Measurements from ENCODE around the gene ACAP2. TPM values are rescaled to one million over a fixed set of nuclear protein-coding genes. Genes with fewer than 3 reads are reported as not detected.
"Not testable (repeated sequence)": the region's sequence is repeated elsewhere in the genome, so short reads cannot be mapped to it uniquely, and the experiment has no call there.

The ACAP2 gene
- total RNA-seq, 1 experiment from 2014 or later, result 47.4 TPM

DNA sequence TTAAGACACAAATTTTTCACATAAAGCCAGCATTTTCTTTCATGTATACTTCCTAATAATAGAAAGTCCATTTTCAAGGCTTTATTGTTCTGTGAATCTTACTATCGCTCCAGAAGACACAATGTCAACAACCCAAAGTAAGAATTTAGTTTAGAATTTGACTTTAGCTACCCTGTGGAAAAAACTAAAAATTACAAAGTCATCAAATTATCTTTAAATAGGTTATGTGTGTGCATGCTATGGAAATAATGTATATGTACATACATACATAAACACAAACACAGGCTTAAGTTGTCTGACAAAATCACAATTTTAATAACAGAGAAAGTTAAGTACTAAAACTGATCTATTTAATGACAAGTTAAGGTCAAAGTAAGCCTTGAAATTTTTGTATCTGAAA lies 151.7 kb downstream of the ACAP2 start:
- no peak for DNase-seq (ENCODE audit: low read depth)

GRCh38 chr3:195290643-195291042 lies 152.2 kb downstream of the ACAP2 start:
- not testable (repeated sequence) for DNase-seq (ENCODE audit: low read depth)

DNA sequence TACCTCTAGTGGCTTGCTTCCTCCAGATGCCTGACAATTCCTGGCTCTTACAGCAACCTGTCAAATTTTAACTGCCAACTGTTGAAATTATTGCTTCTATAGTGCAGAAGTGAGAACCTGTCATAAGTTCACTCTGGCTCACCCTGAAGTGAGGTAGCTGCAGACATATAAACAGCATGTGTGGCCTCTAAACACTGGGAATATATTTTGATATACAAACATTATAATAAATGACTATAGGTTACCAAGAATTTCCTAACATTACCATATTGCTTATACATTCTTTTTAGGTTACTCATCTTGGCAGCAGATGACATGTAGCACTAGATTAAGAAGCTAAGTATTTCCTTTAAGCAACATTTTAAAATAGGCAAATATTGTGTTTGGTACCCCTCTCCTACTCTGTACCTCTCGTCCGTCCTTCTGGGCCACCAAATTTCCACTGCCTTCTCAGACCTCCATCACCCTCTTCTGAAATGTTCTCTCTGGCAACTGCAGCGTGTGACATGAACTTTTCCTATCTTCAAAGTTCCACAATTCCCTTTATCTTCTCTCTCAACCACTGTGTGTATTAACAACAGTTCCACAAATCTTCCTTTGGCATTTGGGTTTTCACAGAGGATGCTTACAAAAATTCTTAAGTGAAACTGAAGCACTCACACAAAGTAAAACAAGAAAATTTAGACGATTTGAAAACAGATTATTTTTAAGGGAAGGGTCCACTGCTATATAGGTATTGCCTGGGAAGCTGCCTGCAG lies 156.5 kb downstream of the ACAP2 start:
- no peak for DNase-seq (ENCODE audit: low read depth)

DNA sequence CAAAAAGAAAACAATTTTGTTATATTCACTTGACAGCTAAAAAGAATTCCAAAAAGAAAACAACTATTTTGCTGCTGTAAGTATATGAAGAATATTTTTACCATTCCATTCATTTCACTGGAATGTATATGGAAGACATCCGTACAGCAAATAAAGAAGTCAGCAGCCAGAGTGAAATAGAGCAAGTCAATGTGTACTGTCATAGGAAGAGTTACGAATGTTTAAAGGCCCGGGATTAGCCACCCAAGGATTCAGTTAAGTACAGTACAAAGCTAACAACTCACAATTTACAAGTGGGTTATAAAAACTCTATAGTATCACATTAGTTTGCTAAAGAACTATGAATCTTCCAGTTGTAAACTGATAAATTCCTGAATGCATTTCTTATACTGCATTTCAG lies 157.4 kb downstream of the ACAP2 start:
- no peak for DNase-seq (ENCODE audit: low read depth)

DNA sequence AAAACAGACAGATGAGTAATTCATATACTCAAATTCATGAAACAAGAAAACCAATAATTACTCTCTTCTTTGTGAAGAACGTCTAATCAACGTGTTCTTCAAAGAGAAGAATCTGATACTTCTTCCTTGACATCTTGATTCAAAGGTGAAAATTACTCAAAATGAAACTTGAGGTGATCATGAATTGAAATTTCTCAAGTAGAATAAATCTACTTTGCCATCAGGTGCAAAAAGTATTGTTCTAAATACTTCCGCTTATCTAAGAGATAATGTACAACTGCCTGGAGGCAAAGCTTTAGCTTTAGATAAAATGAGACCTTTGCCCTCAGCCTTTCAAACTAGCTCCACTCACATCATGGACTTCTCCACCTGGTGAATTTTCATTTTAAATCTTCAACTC lies 158.0 kb downstream of the ACAP2 start:
- DNase-seq (ENCODE audit: low read depth), result no peak

- no peak for DNase-seq (ENCODE audit: low read depth)
These were observed 159.9 kb downstream of the ACAP2 start for GRCh38 chr3:195282961-195283360.

DNA sequence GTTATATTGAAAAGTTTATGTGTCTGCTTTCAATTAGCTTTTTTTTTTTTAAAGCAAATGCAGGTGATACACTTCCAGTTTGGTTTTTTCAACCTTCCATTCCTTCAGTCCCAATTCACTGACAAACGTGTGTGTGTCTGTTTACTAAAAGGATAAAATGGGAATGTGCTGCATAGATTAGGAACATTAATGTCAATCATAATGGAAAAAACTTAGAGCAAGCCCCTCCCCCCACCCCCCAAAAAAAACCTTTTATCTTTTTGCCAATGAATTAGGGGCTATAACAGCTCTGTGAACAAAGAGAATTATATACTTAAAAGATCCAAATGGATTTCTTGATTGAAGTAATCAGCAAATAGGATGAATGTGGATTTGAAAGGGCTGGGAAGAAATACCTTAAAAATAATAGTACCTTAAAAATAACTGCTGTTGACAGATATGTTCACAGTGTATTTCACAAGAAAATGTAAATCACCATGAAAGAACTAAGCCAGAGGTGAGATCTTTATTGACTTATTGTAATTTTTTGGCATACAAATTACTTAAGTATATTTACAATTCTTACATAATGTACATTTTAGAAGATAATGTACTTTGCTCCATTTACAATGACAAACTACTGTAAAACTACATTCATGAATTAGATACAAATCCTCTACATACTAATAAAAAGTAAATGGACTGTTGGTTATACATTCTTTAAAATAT lies 168.4 kb downstream of the ACAP2 start:
- no peak for DNase-seq (ENCODE audit: low read depth)

- peak; percentile 94 for DNase-seq (ENCODE audit: low read depth)
These were observed 171.2 kb downstream of the ACAP2 start for GRCh38 chr3:195271410-195272243.

- peak; percentile 96 for DNase-seq (ENCODE audit: low read depth)
These were observed 171.9 kb downstream of the ACAP2 start, which contains the start of gene XXYLT1 for GRCh38 chr3:195270817-195271409. Gene XXYLT1, minus strand, starts transcription at chr3:195271159. Its CDS starts 101 bp downstream, at chr3:195271058.

- DNase-seq (ENCODE audit: low read depth), result peak; percentile 64
These were observed 172.6 kb downstream of the ACAP2 start for GRCh38 chr3:195270079-195270816.

- DNase-seq (ENCODE audit: low read depth), result no peak
These were observed 173.3 kb downstream of the ACAP2 start for GRCh38 chr3:195269375-195270078.

DNA sequence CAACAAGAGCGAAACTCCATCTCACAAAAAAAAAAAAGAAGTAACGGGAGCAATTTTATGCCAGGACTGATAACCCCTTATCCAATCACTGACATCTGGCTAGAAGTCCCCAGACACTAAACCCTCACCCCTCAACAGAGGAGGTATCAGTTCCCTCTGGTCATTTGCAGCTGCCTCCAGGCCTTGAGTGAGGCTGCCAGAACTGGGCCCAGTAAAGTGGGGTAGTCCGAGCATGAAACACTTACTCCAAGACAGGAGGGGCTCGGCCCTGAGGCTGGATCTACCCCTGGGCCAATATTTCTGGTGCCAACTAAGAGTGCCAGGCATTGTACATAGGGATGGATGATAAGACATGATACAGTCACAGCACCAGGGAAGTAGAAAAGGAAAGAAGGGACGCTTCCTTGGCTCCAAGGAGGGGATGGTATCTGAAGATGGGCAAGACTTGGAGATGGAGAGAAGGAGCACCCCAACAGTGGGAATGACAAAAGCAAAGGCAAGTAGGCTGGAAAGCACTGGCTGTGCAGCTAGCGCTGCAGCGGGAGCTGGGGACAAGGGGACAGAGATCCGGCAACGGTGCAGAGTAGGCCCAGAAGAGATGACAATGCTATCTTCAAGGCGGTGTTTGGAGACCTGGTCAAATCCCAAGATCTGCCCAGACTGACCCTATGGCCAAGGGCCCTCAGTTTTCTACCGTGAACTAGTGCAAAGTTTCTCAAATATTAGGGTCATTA lies 174.1 kb downstream of the ACAP2 start:
- no peak for DNase-seq (ENCODE audit: low read depth)

- DNase-seq (ENCODE audit: low read depth), result no peak
These were observed 175.7 kb downstream of the ACAP2 start for GRCh38 chr3:195267096-195267495.

GRCh38 chr3:195266428-195266827 lies 176.4 kb downstream of the ACAP2 start:
- no peak for DNase-seq (ENCODE audit: low read depth)

DNA sequence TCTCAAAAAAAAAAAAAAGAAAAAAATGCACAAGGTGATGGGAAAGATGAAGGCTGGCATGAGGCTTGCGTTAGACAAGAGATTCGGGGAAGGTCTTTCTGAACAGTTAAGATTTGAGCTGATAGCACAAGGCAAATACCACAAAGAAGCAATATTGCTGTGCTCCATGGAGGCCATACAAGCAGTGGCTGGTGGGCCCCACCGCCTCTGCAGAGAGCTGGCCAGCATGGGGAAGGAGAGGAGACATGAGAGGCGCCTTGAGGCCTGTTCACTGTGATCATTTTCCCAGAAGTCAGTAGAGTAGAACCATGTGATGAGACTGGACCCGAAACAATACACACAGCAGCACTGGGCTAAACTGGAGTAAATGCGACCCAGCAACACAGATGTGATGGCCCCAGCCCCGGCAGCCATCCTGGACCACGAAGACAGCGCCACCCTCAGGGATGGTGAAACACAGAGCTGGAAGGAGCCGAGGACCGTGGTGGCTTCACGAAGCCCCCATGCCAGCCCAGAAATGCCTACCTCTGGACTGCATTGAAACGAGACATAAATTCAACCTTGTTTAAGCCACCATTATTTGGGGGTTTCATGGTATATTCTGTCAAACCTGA lies 177.3 kb downstream of the ACAP2 start:
- no peak for DNase-seq (ENCODE audit: low read depth)

DNA sequence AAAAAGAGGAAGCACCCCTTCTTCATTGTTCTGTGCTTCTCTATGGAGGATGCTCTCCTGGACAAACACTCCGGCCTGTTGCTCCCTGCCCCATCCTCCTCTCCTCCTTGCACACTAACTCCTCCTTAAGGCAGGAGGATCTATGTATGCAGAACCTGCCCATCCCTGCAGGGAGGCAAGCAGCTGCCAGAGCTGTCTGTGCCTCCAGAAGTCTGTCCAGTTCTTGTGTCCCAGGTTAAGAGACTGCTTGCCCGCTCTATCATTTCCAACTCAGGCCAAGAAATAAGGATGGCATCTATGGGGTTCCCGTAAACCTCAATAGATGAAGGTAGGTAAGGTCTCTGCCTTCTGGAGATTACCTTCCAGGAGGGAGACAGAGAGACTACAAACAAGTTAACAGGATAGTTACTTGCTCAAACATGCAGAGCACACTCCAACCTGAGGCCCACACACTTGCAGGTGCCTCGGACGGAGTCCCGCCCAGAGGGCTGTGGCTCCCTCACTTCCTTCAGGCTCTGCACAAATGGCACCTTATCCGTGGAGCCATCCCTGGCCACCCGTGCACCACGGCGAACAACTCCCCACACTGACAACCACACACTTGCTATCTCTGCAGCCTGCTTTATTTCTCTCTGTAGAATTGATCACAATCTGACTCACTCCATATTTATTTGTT lies 178.8 kb downstream of the ACAP2 start:
- no peak for DNase-seq (ENCODE audit: low read depth)

DNA sequence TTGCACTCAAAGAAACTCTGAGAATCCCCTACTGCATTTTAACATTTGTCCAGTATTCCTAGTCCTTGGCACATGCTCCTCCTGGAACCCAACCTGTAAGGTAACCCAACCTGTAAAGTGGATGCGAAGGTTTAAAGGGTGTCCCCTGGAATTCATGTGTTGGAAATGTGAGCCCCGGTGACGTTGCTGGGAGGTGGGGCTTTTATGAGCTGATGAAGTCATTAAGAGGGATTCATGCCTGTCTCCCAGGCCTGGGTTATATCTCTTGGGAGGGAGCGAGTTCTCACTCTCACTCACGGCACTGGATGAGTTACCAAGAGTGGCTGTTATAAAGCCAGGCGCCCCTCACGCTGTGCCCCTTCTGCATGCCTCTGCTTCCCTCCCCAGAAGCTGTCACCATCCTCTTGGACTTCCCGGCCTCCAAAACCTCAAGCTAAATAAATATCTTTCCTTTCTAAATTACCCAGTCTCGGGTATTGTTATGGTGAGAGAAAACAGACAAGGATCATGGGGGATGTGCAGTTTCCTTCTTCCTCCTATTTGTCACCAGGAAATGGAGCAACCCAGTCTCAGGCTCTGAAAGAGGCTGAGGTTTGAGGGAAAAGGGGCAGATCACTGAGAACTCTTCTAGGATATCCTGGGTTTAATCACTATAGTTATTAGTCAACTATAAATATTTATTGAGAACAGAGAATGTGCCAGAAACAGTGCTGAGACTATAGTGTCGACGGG lies 179.5 kb downstream of the ACAP2 start:
- no peak for DNase-seq (ENCODE audit: low read depth)

DNA sequence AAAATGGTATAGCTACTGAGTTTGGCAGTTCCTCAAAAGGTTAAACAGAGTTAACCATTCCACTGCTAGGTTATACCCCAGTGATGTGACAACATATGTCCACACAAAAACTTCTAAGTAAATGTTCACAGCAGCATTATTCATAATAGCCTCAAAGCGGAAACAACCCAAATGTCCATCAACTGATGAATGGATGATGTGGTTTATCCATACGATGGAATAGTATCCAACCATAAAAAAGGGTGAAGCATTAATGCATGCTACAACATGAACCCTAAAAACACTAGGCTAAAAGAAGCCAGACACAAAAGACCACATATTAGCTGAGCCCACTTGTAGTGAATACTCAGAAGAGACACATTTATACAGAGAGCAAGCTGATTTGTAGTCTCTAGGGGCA lies 180.9 kb downstream of the ACAP2 start:
- no peak for DNase-seq (ENCODE audit: low read depth)
